ENCODE results near the gene SLC39A3.
A peak's percentile ranks its signal among the peaks of the same experiment; 100 is the strongest.

DNA sequence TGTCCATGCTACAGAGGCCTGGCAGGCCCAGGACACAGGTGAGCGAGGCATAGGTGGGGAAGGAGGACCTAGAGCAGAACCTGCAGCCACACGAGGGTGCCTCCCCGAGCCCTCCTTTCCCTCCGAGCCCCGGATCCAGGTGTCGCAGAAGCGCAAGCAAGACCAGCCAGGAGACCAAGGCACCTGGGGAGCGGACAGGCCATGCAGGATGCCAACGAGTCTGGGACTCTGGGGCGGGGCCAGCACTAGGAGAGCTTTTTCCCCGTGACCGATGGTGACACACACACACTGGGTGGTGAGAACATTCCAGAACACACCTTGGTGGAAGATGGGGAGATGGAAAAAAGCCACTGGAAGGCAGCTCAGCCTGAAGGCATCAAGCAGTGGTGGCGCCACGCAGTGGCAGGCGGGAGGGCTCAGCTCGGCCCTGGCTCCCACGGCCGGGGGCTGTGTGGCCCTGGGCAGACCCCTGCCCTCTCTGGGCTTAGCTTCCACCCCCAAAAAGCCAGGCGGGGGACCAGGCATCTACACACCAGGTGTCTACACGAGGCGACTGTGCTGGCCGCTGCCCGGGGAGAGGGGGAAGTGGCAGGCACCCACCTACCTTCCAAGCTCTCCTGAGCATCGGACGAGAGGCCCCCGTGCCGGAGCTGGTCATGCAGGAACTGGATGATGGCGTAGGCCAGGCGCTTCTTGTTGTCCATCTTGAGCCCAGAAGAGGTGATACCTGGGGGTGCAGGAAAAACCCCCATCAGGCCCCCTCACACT, 28.7 kb upstream of the SLC39A3 start:
- TF ChIP-seq, protein P1, sequence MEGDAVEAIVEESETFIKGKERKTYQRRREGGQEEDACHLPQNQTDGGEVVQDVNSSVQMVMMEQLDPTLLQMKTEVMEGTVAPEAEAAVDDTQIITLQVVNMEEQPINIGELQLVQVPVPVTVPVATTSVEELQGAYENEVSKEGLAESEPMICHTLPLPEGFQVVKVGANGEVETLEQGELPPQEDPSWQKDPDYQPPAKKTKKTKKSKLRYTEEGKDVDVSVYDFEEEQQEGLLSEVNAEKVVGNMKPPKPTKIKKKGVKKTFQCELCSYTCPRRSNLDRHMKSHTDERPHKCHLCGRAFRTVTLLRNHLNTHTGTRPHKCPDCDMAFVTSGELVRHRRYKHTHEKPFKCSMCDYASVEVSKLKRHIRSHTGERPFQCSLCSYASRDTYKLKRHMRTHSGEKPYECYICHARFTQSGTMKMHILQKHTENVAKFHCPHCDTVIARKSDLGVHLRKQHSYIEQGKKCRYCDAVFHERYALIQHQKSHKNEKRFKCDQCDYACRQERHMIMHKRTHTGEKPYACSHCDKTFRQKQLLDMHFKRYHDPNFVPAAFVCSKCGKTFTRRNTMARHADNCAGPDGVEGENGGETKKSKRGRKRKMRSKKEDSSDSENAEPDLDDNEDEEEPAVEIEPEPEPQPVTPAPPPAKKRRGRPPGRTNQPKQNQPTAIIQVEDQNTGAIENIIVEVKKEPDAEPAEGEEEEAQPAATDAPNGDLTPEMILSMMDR (conservative IDR thresholded peaks at IDR 0.05; ENCODE audit: low read depth in 2 of 2) = peak in 1 of 2 experiments; percentile 34; a peak in 2 of 4 replicates
- TF ChIP-seq POLR2AphosphoS5 (IDR thresholded peaks at IDR 0.05; ENCODE audit: low read depth) (no peak), EZH2 (IDR thresholded peaks at IDR 0.05; ENCODE audit: low read depth, unreplicated experiment) (no peak), ZNF331 (CRISPR knock-in tag; IDR thresholded peaks at IDR 0.05; ENCODE audit: low read depth) (no peak), STAT1 (IDR thresholded peaks at IDR 0.05; ENCODE audit: unreplicated experiment) (no peak), REST (IDR thresholded peaks at IDR 0.05; ENCODE audit: unreplicated experiment) (no peak), EZH2phosphoT487 (IDR thresholded peaks at IDR 0.05; ENCODE audit: unreplicated experiment) (no peak), JUNB (IDR thresholded peaks at IDR 0.05; ENCODE audit: unreplicated experiment) (no peak), NANOG (IDR thresholded peaks at IDR 0.05; ENCODE audit: borderline replicate concordance) (no peak), CREB1 (CRISPR knock-in tag; IDR thresholded peaks at IDR 0.05; ENCODE audit: low read depth) (no peak), ZNF114 (CRISPR knock-in tag; IDR thresholded peaks at IDR 0.05) (no peak)
- TF ChIP-seq, protein P2, sequence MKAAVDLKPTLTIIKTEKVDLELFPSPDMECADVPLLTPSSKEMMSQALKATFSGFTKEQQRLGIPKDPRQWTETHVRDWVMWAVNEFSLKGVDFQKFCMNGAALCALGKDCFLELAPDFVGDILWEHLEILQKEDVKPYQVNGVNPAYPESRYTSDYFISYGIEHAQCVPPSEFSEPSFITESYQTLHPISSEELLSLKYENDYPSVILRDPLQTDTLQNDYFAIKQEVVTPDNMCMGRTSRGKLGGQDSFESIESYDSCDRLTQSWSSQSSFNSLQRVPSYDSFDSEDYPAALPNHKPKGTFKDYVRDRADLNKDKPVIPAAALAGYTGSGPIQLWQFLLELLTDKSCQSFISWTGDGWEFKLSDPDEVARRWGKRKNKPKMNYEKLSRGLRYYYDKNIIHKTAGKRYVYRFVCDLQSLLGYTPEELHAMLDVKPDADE (IDR thresholded peaks at IDR 0.05) = no peak

Measured in GM23338 (cell line).